Activated CD4-positive, alpha-beta T cell treated with anti-CD3 and anti-CD28 coated beads, Interleukin-2, amount 50 U/mL, for 48 hours (primary cell): ENCODE measurements around the gene PLEKHG3.
A peak's percentile ranks its signal among the peaks of the same experiment; 100 is the strongest.

Source experiments
- DNase-seq, 2 experiments: peaks; one replicate each; pipeline ENCODE4 v3.0.0-alpha.2; 2020

PLEKHG3 gene

DNA sequence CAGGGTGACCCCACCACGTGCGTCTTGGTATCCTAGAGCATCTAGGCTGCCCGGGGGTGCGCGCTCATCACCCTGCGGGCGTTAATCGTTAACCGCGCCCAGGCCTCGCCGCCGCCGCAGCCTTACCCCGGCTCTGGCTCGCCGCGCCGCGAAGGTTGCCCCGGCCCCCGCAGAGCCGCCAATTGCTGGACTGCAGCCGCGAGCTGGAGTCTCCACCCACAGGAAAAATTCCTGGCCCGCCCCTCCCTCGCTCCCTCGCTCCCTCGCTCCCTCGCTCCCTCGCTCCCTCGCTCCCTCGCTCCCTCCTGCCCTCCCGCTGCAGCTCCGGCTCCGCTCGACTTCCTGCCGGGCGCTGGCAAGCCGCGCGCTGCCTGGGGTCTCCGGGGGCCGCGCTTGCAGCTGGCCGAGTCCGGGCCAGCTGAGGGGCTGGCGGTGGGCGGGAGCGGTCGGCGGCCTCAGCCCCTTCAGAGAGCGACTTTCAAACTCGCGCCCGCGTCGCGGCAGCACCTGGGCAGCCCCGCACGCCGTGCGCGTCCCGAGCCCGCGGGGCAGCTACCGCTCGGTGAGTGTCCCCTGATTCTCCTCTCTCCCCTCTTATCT lies at the start of gene PLEKHG3:
Gene PLEKHG3, plus strand, starts transcription at position 282 of the 600 bp plus-strand sequence. CDS start 23,208 bp downstream, outside the sequence.
- DNase-seq, result peak; percentile 39 to 46

- DNase-seq, result no peak
Measured at GRCh38 chr14:64654901-64655300, 49.3 kb upstream of the PLEKHG3 start.

GRCh38 chr14:64656986-64657385 lies 47.2 kb upstream of the PLEKHG3 start:
- DNase-seq, result no peak

GRCh38 chr14:64658201-64658600 lies 46.0 kb upstream of the PLEKHG3 start:
- no peak for DNase-seq

DNA sequence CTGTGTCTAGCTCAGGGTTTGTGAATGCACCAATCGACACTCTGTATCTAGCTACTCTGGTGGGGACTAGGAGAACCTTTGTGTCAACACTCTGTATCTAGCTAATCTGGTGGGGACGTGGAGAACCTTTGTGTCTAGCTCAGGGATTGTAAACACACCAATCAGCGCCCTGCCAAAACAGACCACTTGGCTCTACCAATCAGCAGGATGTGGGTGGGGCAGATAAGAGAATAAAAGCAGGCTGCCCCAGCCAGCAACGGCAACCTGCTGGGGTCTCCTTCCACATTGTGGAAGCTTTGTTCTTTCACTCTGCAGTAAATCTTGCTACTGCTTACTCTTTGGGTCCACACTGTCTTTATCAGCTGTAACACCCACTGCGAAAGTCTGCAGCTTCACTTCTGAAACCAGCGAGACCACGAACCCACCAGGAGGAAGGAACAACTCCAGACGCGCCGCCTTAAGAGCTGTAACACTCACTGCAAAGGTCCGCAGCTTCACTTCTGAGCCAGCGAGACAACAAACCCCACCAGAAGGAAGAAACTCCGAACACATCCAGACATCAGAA lies 45.4 kb upstream of the PLEKHG3 start:
- DNase-seq, result peak in 1 of 2 experiments; percentile 11

DNA sequence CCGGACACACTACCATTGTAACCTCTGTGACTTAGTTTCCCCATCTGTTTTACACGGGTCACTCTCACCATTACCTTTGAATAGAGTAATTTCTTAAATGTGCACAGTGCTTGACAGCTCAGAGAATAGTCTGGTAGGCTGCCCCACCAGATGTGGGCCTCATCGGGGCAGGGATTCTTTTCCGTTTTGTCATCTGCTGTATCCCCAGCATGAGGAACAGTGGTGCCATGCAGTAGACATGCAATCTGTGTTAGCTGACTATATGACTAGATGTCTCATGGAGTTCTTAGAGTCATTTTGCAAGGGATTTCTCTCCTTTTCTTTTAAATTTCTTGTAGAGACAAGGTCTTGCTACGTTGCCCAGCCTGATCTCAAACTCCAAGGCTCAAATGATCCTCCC lies 44.9 kb upstream of the PLEKHG3 start:
- no peak for DNase-seq

DNA sequence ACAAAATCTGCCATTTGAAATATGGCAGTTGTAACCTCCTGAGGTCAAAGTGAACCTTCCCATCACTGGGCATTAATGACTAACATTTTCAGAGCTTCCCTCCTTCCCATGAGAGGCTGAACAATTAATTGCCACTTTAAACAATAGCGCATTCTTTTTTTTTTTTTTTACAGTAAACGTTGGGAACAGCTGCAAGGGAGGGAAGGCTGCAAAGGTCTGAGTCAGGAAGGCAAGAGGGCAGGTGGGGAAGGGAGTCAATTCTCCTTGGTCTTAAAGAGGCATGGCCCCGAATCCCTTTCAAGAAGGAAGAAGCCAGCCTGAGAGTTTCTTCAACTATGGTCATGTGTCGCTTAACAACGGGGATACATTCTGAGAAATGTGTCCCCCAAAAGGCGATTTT lies 41.0 kb upstream of the PLEKHG3 start:
- no peak for DNase-seq

DNA sequence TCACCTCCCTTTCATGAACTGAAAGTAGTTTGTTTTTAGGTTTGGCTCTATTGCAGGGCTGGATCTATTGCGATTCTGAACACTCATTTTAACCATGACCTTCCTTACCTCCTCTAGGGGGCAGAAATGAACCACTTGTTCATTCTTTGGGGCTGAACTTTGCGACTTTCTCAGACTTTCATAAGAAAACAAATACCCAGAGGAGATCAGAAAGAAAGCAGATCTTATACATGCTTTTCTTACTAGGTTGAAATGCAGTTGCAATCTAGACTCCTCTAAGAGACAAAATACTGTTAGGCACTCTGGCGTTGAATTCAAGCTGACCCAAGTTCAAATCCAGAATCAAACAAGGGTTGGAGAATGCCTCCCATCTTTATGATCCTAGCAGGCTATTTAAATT lies 32.6 kb upstream of the PLEKHG3 start:
- DNase-seq, result no peak

- no peak for DNase-seq
Measured at GRCh38 chr14:64673316-64673715, 30.9 kb upstream of the PLEKHG3 start.

DNA sequence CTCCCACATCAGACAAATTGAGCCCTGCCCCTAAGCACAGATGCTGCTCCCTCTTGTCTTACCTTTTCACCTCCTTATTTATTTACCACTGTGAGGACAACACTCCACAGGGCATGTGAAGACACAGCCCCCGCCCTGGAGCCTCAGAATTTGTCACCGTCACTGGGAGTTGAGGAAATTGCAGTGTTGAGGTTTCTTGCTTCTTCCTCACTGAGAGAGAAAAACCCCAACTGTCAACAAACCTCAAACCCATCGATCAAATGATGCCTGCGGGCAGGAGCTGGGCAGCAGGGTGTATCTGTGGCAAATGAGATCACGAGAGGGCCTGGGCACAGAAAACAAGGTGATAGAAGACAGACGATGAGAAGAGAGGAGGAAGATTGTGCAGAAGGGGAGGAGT lies 30.5 kb upstream of the PLEKHG3 start:
- peak; percentile 13 to 30 for DNase-seq

DNA sequence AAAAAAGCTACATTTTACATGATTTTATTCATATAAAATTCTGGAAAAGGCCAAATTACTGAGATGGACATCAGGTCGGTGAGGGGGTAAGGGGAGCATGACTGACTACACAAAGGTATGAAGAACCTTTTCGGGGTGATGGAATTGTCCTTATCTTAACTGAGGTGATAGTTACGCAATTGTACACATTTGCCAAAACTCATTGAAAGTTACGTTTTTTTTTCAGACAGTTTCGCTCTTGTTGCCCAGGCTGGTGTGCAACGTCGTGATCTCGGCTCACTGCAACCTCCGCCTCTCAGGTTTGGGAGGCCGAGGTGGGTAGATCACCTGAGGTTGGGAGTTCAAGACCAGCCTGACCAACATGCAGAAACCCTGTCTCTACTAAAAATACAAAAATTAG lies 29.4 kb upstream of the PLEKHG3 start:
- no peak for DNase-seq

DNA sequence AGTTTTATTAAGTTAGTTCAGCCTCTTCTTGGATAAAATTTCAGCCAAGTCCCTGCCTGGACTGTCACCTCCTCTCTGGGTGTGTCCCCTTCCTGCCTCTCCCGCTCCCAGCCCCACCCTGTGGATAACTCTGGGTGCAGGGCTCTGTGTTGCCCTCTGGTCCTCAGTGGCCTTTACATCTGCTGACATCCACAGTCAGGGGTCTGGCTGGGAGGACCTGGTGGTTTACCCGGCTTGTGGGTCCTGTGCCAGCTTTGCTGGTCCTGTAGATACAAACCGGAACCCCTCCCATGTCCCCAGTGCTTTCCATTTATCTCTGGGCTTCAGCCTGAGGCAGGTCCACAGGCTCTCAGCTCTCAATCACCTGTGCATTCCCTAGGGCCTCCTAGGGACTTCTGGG lies 28.9 kb upstream of the PLEKHG3 start:
- no peak for DNase-seq

DNA sequence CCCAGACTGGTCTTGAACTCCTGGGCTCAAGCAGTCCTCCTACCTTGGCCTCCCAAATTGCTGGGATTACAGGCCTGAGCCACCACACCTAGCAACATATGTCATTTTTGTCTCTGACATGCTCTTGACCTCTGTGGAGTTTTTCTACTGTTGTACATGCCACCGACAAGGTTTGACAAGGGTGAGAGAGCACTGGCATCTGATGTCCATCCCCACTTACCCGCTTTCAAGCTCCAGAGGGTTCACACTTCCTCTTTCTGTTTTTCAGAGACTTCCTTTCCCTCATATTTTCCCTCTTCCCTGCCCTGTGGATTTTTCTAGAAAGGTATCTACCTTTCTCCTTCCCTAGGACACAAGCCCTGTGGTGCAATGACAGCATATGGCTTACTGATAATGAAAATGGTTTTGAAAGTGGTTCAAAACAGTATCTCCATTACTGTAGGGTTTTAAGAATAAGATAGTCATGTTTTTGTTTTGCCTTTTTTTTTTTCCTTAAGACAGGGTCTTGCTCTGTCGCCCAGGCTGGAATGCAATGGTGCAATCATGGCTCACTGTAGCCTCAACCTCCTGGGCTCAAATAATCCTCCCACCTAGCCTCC lies 27.7 kb upstream of the PLEKHG3 start:
- no peak for DNase-seq

DNA sequence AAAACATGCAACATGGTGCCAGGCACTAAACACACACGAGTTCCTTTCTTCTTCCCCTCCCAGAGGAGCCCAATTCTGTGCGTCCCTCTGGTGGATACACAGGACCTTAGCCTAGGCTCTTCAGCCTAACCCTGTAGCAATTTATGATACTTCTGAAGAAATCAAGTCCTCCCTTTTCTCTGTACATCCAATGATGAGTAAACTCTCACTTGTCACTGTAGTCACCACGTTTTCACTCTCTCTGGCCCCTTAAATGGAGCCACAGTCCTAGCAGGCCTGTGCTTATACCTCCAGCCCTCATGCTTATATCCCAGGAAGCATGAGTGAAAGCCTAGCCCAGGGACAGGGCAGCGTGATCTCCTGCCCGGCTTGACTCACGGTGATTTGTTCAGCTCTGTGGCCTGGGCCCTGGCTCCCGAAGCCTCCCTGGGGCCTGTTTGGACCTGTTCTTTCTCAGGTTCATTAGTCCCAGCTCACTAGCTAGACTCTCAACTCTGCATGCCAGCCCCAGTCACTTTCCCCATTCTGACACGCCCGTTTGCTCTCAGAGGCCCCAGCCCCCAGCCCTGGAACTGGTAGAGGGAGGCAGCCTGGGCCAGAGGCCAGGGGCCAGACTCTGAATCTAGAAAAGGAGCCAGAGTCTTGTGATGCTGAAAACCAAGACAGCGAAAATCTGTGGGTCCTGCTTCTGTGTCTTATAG lies 24.1 kb upstream of the PLEKHG3 start:
- no peak for DNase-seq

GRCh38 chr14:64680714-64681065 lies 23.5 kb upstream of the PLEKHG3 start:
- no peak for DNase-seq

DNA sequence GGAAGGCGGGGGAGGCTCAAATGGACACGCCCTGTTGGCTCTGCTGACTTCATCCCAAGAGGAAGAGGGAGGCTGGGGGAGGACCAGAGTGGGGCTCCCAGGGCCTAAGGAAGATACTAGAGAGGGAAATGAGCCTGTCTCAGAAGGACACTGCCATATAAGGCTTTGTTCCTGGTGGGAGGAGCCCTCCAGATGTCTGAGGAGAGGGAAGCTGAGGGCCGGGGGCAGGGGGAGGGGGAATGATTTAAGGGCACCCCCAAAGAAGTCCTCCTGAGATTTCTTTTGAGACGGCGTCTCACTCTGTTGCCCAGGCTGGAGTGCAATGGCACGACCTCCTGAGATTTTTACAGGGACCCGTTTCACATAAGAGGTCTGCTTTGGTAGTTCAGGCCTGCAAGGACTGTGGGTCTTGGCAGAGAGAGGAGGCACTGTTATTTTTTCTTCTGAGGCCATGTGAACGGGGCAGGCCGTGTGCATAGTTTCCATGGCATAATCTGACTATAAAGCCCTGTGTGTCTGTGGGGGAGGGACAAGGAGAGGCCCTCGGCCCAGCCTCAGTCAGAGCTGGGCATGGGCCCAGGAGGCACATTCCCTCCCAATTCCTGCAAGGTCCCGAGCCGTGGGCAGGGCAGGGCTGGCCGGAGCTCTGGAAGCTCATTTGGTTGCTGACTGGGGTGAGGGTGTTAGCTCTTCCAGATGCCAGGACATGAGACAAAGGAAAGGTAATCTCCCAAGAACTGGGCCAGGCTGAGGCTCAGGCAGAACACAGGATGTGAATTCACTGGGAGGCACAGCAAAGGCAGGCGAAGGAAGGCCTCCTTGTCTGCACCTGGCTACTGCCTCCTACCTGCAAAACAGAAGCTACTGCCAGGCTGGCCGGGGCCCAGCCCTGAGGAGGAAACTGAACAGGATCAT lies 22.2 kb upstream of the PLEKHG3 start:
- DNase-seq, result no peak

DNA sequence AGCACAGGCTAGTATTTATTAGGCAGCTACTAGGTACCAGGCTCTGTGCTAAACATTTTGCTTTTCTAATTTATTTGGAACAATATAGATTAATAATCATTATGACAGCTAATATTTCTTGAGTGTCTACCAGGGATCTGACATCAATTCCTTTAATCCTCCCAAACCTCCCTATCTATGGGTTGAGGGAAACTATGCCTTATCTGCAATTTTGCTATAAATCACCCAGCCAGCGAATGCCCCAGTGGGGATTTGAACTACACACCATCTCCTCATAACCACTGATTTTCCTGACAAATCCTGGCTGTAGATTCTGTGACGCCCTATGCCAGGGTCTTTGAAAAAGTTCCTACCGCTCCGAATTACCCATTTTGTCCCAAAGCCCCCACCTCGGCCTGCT lies 21.4 kb upstream of the PLEKHG3 start:
- no peak for DNase-seq

GRCh38 chr14:64683264-64683663 lies 21.0 kb upstream of the PLEKHG3 start:
- no peak for DNase-seq

DNA sequence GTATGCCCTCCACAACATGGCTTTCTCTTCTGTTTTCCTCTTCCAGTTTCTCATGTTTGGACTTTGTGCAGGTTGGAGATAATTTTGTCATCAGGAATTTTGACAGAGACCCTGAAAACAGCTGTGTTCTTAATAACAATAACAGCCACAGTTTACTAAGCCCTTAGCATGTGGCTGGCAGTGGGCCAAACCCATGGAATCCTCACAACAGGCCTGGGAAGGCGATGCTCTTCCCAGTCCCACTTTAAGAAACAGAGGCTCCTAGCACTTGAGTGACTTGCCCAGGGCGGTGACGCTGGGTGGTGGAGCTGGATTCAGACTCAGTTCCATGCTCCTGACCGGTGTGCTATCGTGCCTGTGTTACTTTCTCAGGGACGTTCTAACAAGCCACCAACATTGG lies 20.1 kb upstream of the PLEKHG3 start:
- DNase-seq, result no peak

GRCh38 chr14:64685371-64686281 lies 18.6 kb upstream of the PLEKHG3 start:
- DNase-seq, result no peak

DNA sequence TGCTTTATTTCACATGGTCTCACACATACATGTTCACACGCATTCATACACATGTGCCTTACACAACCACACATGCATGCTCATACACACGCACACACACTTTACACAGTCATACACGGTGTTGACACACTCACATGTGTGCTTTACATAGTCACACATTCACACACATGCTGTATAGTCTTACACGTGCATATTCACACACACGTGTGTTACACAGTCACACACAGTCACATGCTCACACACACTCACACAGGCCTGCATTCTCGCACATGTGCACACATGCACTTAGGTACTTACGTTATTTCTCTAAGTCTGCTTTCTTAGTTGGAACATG lies 18.0 kb upstream of the PLEKHG3 start:
- no peak for DNase-seq

DNA sequence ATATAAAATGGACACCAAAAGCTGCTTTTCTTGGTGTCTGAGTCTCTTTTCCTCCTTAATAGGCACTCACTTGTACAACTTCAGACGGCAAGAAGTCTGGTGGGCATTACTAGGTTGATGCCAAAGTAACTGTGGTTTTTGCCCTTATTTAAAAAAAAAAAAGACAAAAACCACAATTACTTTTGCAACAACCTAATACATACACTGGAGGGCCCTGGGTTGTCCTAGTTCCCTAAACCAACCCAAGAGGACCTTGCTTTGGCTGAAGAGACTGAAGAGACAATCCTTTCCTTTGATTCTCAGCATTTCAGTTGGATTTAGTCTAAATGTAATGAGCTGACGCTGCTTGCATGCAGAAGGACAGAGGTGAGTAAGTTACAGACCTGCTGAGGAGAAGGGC lies 16.2 kb upstream of the PLEKHG3 start:
- DNase-seq, result no peak
